H1 (cell line): ENCODE results near the gene KCNN1.

Experiments used
- HDAC2 ChIP-seq, 2 experiments: fragments of 300-600 bp in 1 of 2; sonication (generic) in 1 of 2; IDR thresholded peaks; 2 replicates each; pipeline ENCODE4 v1.6.1; 2011 to 2012; ENCODE audit warnings: low read depth in 2 of 2, low read length in 2 of 2, mild to moderate bottlenecking in 2 of 2, moderate library complexity in 2 of 2, borderline replicate concordance in 1 of 2, inconsistent platforms in 1 of 2
- MAFK ChIP-seq: IDR thresholded peaks from 2 replicates; pipeline ENCODE4 v1.6.1; 2012; ENCODE audit warnings: low read depth, mild to moderate bottlenecking, improper control_type of control experiment, low read length
- POLR2A ChIP-seq, 2 experiments: IDR thresholded peaks; 1 replicate in 1 of 2; 2 replicates in 1 of 2; pipeline ENCODE4 v1.6.1; 2011; ENCODE audit warnings: low read depth in 2 of 2, low read length in 2 of 2, mild to moderate bottlenecking in 2 of 2; ENCODE audit errors: control extremely low read depth in 1 of 2
- RNF2 ChIP-seq: fragments of 200-900, 300-1000 bp; sonication (generic); IDR thresholded peaks from 2 replicates; pipeline ENCODE4 v1.7.1; 2016; ENCODE audit warnings: borderline replicate concordance, low read depth, mild to moderate bottlenecking, antibody characterized with exemption, low read length; ENCODE audit not compliant: poor library complexity, severe bottlenecking; ENCODE audit errors: missing control alignments
- SIX5 ChIP-seq: IDR thresholded peaks from 2 replicates; pipeline ENCODE4 v1.6.1; 2011; ENCODE audit warnings: mild to moderate bottlenecking, low read depth, low read length
- TF ChIP-seq, protein P1 (sequence below), 3 experiments: IDR thresholded peaks; 1 replicate in 2 of 3; 2 replicates in 1 of 3; pipeline versions ENCODE4 v1.5.1 to v1.6.1; 2011; ENCODE audit warnings: low read length in 3 of 3, mild to moderate bottlenecking in 3 of 3, inconsistent platforms in 2 of 3, low read depth in 1 of 3, moderate library complexity in 1 of 3; ENCODE audit not compliant: insufficient read depth in 1 of 3; ENCODE audit errors: control extremely low read depth in 1 of 3
- TF ChIP-seq, protein P2 (sequence below): IDR thresholded peaks from 2 replicates; pipeline ENCODE4 v1.6.1; 2011; ENCODE audit warnings: low read depth, mild to moderate bottlenecking, low read length; ENCODE audit not compliant: insufficient read depth

DNA sequence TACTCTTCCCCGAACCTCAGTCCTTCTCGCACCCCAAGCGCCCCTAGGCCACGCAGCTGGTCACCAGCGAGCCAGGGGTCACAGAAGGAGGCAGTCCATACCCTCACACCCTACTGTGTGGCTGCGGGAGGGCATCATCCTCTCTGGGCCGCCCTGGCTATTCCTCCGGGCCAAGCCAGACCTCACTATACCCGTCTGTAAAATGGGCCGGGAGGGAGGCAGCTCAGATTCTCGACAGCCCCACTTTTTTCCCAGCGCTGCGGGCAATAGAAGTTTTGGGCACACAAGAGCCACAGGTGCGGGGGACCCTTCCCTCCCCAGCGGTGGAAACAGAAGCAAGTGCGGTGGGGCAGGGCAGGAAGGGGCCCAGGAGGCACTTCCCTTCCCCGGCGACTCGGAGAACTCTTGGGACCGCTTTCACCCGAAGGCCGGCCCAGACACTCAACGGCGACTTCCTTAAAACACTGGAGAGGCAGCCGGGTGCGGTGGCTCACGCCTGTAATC lies 35.5 kb downstream of the KCNN1 start:
- TF ChIP-seq, protein P1, sequence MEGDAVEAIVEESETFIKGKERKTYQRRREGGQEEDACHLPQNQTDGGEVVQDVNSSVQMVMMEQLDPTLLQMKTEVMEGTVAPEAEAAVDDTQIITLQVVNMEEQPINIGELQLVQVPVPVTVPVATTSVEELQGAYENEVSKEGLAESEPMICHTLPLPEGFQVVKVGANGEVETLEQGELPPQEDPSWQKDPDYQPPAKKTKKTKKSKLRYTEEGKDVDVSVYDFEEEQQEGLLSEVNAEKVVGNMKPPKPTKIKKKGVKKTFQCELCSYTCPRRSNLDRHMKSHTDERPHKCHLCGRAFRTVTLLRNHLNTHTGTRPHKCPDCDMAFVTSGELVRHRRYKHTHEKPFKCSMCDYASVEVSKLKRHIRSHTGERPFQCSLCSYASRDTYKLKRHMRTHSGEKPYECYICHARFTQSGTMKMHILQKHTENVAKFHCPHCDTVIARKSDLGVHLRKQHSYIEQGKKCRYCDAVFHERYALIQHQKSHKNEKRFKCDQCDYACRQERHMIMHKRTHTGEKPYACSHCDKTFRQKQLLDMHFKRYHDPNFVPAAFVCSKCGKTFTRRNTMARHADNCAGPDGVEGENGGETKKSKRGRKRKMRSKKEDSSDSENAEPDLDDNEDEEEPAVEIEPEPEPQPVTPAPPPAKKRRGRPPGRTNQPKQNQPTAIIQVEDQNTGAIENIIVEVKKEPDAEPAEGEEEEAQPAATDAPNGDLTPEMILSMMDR (IDR thresholded peaks at IDR 0.05; ENCODE audit: control extremely low read depth in 1 of 3, insufficient read depth in 1 of 3, low read depth in 1 of 3, low read length in 3 of 3), result no peak
- no peak for TF ChIP-seq MAFK
- TF ChIP-seq HDAC2 (IDR thresholded peaks at IDR 0.05; ENCODE audit: borderline replicate concordance in 1 of 2, low read depth in 2 of 2, low read length in 2 of 2), result no peak
- no peak for TF ChIP-seq SIX5
- TF ChIP-seq, protein P2, sequence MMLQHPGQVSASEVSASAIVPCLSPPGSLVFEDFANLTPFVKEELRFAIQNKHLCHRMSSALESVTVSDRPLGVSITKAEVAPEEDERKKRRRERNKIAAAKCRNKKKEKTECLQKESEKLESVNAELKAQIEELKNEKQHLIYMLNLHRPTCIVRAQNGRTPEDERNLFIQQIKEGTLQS, result no peak
- TF ChIP-seq POLR2A (IDR thresholded peaks at IDR 0.05; ENCODE audit: control extremely low read depth in 1 of 2, low read depth in 2 of 2, low read length in 2 of 2), result no peak
- TF ChIP-seq RNF2, result no peak
